HG03575 (cell line): ENCODE results near the gene GPR158.
"Not testable (repeated sequence)": the region's sequence is repeated elsewhere in the genome, so short reads cannot be mapped to it uniquely, and the experiment has no call there.

Source experiments
- ATAC-seq: cut with Tn5 transposase; IDR thresholded peaks from one replicate; pipeline ENCODE4 v1.9.1; 2021; ENCODE audit not compliant: unreplicated experiment, insufficient number of reproducible peaks, low FRiP score; ENCODE audit errors: extremely low read depth

Gene GPR158

DNA sequence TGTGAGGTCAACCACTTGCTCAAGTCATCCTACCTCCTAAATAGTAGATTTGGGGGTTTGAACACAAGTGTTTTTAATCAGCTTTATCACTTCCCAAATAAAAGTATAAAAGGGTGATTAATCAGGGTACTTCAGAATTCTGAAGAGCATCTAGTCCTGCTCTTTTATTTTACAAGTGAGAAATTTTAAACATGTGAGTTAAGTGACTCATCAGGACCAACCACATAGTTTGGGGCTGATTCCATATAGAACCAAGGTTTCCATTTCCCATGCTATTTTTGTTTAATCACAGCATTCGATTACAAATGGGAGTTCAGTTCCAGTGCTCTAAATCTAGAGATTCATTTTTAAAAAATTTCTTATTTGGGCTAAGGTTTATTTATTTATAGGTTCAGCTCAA is 113.4 kb downstream of the GPR158 start:
- ATAC-seq: no peak

DNA sequence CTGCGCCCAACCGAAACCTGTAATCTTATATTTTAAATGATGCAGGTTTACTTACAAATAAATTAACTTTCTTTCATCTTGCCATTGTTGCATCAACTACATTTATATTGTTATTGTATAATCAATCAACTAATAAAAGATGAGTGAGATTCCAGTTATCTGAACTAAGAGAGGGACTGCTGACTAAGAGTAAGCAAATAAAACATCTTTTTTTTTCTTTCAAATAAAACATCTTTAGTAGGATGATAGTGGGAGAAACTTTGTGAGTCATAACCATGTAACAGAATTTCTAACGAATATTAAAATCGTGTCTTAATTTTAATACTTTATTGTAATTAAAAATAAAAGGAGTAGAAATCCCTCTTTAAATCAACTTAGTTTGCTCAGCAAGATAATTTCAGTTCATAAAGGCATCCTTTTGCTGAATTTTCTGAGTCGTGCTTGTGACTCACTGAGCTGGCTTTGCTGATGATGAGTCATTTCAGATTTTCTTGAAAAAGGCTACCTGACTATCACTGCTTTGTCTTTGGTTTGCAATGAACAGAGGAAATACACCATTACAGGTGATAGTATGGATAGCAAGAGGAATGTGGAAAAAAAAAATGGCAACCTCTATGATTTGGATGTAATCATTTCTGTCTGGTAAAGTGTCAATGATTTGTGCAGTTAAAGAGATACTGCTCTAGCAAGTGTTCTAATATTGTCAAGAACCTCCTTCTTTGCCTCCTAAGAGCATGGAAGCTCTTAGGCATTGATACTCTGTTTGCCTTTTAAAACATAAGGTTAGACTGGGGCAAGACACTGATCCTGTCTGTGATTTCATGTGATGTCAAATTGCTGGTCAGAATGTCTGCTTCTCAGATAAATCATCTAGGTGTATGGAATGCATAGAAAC is 119.5 kb downstream of the GPR158 start:
- ATAC-seq: no peak

DNA sequence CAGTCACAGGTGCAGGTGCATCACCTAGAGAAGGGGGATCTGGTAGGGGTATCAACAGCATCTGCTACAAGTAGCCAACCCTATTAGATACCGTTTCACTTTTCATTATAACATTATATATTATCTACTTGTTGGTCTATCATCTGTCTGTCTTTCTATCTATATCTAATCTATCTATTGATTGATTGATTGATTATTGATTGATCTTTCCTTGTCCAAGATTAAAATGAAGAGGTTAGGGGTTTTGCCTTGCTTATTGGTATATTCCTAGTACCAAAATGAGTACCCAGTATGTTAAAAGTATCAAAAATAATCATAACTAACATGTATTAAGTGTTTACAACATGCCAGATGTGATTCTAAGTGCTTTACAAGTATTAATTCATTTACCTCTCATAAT is 121.5 kb downstream of the GPR158 start:
- ATAC-seq: no peak

DNA sequence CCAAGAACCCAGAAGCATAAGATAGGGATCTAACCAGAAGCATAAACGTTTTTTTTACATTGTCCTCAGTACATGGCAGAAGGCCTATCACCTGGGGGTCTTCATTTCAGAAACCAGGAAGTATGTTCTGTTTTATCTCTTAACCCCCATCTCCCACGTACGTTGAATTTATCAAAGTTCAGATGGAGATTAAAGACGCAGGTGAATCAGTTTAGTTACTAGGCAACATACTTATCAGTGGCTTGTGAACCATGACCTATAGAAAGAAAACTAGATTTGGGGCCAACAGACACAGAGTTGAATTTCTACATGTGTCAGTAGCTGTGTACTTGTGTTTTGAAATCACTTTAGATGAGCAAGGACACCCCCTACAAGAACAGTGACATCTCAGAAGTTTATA is 122.7 kb downstream of the GPR158 start:
- no peak for ATAC-seq

DNA sequence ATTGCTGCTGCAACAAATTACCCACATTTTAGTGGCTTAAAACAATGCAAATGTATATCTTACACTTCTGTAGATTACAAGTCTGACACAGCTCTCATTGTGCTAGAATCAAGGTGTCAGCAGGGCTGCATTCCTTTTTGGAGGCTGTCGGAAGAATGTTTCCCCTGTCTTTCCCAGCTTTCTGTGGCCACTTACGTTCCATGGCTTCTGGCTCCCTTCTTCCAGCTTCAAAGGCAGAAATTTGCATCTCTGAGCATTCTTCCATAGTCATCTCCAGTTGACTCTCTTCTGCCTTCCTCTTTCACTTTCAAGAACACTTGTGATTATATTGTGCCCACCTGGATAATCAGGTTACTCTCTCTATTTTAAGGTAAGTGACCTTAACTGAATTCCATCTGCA is 125.3 kb downstream of the GPR158 start:
- ATAC-seq: no peak

DNA sequence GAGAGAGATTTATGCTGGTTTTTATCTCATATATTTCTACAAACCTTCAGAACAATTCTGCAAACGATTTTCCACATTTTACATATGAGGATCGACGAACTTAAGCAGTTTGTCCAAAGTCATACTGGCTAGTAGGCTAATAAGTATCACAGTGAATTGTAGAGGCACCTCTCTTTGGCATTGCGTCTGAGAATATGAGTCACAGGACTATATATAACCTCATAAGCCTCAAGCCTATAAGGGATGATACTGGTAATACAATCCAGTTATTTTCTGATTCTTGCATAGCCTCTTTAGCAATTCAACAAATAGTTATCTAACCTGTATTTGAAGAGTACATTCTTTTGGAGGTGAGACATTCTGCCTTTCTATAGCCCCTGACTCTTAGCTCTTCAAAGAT is 129.8 kb downstream of the GPR158 start:
- no peak for ATAC-seq

DNA sequence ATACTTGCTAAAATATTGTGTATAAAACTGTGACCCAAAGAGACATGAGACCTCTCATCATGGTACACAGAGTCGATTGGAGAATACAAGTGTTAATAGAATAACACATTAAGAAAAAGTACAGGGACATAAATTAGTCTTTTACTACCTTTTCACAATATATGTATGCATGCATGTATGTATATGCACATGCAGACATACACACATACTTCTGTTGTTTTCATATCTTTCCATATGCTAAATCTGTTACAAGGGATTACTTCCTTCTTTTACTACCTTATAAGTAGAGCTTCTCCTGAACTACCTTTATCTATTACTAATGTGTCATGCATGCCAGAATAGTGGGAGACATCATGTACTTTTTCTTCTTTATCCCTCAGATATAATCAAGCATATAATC is 131.6 kb downstream of the GPR158 start:
- ATAC-seq: no peak

DNA sequence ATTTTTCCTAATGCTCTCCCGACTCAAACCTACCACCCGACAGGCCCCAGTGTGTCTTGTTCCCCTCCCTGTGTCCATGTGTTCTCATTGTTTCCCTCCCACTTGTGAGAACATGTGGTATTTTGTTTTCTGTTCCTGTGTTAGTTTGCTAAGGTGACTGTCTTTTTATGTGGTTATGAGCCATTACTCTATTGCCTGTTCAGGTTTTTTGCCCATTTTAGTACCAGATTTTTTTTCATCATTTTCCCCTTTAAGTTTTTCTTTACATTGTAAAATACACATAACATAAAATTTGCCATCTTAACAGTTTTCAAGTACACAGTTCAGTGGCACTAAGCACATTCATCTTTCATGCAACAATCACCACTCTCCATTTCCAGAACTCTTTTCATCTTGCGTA is 133.5 kb downstream of the GPR158 start:
- no peak for ATAC-seq

DNA sequence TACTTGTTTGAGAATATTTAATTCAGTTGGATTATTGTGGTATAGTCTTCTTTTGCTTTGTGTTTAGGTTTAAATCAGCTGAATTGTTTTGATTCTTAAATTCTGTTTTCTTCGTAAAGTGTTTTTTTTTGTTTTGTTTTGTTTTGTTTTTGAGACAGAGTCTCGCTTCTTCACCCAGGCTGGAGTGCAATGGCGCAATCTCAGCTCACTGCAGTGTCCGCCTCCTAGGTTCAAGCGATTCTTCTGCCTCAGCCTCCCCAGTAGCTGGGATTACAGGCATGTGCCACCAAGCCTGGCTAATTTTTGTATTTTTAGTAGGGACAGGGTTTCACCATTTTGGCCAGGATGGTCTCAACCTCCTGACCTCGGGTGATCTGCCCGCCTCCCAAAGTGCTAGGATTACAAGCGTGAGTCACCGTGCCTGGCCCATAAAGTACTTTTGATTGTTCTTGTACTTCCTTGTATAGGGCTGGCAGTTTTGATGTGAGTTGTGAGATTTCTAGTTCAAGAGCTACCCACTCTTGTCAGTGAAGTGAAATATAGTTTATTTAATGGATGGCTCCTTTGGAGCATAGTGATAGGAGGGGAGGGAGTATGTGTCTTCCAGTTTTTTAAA is 142.9 kb downstream of the GPR158 start:
- ATAC-seq: not testable (repeated sequence)

DNA sequence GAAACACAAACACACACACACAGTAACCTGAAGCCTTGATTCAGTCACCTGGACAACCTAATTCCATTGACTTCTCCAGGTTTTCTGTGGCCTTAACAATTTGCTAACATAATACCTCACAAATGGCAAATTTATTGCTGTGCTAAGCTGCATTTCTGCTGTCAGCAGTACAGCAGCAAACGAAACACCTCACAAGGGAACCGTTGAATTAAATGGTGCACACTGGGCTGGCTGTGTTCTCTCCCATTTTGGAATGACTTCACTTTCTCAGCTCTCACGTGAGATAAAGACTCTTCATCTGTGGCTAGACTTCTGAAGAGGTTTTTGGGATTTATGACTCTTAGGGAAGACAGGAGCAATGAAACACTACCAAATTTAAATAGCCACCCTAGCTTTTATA is 152.5 kb downstream of the GPR158 start:
- ATAC-seq: no peak

DNA sequence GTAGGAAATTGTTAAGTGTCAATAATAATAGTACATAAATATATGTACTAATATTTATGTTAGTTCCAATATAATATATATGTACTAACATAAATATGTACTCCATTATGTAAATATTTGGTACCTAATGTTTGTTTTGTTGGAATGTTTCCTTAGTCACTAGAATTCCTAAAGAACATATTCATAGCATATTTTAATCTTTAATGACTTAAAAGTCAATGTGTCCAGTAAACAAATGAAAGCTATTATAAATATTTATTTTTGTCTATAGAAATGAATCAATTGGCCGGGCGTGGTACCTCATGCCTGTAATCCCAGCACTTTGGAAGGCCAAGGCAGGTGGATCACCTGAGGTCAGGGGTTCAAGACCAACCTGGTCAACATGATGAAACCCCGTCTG is 153.6 kb downstream of the GPR158 start:
- no peak for ATAC-seq

DNA sequence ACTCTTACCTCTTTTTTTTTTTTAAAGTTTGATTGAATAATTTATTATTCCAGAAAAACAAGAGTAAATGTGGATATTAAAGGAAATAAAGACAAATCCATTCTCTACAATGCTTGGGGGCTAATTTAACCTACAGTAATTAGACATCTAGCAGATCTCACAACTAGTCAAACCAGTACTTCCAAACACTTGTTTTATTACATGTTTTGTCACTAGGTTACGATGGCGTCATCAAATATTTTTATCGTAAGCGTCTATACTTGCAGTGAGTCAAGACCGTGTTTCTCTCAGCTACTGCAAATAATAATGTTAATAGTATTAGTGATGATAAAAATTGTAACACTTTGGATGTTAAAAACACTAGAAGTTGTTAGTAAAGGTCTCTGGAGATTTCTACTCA is 154.8 kb downstream of the GPR158 start:
- ATAC-seq: not testable (repeated sequence)

DNA sequence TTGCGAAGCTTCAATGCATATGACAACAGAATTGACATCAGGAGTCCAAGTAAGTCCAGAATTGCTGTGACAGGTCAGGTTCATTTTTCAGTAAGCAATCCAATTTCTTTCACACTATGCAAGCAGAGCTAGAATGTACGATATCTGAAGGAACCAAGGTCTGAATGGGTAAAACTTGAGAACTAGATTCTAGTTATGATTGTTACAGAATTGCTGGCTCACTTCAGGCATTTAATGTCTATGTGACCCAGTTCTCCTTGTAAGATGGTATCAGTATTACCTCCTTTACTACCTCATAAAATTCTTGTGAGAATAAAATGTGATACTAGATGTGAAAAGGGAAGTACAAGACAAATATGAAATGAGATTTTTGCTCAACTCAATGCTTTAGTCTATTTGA is 159.6 kb downstream of the GPR158 start:
- ATAC-seq: no peak

DNA sequence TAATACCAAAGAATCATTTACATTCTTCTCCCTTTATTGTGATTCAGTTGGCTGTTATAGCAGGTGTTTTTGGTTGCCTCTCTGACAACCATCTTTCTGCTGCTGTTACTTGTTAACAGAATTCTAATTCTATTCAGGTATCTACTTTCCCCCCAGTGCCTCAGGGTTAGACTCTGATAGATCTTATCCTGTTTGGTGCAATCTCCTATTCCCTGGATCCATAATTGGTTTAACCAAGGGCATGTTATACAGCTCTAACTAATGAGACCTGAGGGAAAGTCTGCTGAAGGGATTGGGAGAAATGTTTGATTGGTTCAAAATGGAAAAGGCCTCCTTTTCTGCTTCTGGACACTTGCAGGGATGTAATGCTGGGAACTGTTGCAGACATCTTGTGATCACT is 161.5 kb downstream of the GPR158 start:
- no peak for ATAC-seq

DNA sequence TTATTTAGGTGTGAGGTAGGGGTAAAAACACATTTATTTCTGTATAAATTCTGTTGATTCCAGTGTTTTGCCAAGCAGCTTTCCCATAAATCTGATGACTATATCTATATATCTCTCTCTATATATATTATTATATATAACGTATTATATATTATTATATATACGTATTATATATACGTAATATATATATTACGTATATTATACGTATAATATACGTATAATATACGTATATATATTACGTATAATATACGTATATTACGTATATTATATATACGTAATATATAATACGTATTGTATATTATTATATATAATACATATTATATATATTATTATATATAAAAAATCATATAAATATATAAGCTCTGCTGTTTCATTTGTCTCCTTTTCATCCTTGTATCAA is 163.5 kb downstream of the GPR158 start:
- no peak for ATAC-seq

DNA sequence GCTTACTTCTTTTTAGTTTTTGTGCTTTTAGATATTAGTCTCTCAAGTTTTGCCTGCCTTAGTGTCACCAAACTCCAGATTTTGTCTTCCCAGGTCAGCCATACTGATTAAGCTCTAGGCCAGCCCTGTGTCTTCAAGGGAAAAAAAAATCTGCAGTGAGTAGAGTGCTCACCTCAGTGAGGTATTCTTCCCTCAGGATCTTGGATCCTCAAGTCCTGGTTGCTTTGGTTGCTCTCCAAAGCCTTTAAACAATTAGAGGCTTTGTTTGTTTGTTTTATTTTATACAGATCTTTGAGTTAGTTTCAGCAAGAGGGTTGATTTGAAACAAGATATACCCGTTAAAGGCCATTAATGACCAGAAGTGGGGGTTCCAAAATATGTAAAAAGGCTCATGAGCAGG is 165.2 kb downstream of the GPR158 start:
- no peak for ATAC-seq

DNA sequence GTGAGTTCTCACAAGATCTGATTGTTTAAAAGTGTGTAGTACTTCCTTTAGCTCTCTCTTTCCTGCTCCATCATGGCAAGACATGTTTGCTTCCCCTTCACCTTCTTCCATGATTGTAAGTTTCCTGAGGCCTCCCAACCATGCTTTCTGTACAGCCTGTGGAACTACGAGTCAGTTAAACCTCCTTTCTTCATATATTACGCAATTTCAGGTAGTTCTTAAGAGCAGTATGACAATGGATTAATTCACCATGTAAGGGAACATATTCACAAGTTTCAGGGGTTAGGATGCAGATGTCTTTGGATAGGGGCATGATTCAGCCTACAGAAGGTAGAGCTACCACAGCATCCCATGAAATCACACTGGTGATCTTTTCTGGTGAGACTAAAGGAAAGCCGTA is 174.7 kb downstream of the GPR158 start:
- ATAC-seq: no peak

DNA sequence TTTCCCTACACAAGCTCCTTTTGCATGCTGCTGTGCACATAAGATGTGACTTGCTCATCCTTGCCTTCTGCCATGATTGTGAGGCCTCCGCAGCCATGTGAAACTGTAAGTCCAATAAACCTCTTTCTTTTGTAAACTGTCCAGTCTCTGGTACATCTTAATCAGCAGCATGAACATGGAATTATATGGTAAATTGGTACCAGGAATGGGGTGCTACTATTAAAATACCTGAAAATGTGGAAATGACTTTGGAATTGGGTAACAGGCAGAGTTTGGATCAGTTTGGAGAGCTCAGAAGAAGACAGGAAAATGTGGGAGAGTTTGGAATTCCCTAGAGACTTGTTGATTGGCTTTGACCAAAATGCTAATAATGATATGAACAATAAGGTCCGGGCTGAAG is 181.8 kb downstream of the GPR158 start:
- ATAC-seq: no peak

DNA sequence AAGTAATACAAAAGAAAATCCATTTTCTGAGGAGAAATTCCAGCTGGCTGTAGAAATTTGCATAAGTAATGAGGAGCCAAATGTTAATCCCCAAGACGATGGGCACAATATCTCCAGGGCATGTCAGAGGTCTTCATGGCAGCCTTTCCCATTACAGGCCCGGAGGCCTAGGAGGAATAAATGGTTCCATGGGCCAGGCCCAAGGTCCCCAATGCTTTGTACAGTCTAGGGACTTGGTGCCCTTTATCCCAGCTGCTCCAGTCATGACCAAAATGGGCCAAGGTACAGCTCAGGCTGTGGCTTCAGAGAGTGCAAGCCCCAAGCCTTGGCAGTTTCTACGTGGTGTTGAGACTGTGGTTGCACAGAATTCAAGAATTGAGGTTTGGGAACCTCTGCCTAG is 182.5 kb downstream of the GPR158 start:
- no peak for ATAC-seq

DNA sequence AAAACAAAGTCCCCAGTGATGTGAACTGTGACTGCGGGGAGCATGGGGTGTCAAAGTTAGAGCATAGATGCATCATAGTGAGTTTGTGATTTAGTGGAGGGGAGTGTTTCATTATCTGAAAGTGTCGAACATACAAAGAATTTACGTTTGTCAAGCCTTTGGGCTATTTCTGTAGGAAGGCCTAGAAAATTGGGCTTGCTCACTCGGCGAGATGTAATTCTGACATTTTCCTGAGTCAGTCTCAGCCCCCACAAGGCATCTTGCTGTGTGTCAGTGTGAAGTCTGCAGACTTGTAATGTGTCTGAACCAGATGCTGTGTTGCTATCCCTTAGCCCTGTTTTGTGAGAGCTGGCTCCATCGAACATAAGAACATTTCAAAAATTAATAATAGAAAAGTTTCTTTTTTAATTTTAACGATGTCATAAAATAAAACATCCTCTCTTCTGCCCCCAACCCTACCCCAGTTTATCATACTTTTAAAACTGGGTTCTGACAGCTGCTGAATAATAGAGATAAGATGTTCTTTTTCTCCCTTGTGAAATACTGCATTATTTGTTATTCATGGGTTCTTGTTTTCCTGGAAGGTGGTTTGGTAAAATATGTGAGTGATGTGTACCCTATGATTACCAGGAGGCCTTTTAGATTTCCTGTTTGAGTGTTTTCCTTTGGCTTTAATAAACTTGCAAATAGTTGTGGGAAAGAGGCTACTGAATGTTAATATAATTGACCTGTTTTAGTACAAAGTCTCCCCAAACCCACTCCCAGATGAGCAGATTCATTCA is 207.4 kb downstream of the GPR158 start:
- ATAC-seq: no peak
